ENCODE measurements around the gene AP3M1.
A peak's percentile ranks its signal among the peaks of the same experiment; 100 is the strongest.
"Not testable (repeated sequence)": the region's sequence is repeated elsewhere in the genome, so short reads cannot be mapped to it uniquely, and the experiment has no call there.

Gene AP3M1

GRCh38 chr10:74150204-74150989, at the start of gene AP3M1:
Gene AP3M1, minus strand, starts transcription at chr10:74150828. Its CDS starts 12,449 bp downstream, at chr10:74138379.
- H3K36me3 ChIP-seq (ENCODE audit: insufficient read depth, low read depth, low read length): peaks cover 12% of the 10 kb centered on the region
- peak within 1 kb of the TSS; percentile 96 for H3K4me3 ChIP-seq (ENCODE audit: low read length)
- H3K27ac ChIP-seq (ENCODE audit: low read length): peak within 1 kb of the TSS; percentile 88
- H3K9ac ChIP-seq (ENCODE audit: low read depth, low read length): peak within 1 kb of the TSS; percentile 96
- H3K27me3 ChIP-seq (ENCODE audit: insufficient read depth, low read length): no peaks in the 10 kb centered on the region
- no peaks in the 10 kb centered on the region for H3K9me3 ChIP-seq (ENCODE audit: insufficient read depth, low read depth, low read length)
- H3K4me1 ChIP-seq (ENCODE audit: insufficient read depth, low read length): peaks cover 6% of the 10 kb centered on the region; the same call in 1 of the 2 replicates

GRCh38 chr10:74199315-74199714, 48.7 kb upstream of the AP3M1 start:
- Histone ChIP-seq H3K27ac (ENCODE audit: low read length) (no peak overlapping the region), H3K9me3 (ENCODE audit: insufficient read depth, low read depth, low read length) (no peaks in the 10 kb centered on the region), H3K36me3 (ENCODE audit: insufficient read depth, low read depth, low read length) (peaks cover 5% of the 10 kb centered on the region; the same call in 1 of the 2 replicates), H3K27me3 (ENCODE audit: insufficient read depth, low read length) (no peaks in the 10 kb centered on the region), H3K4me1 (ENCODE audit: insufficient read depth, low read length) (no peaks in the 10 kb centered on the region), H3K4me3 (ENCODE audit: low read length) (no peak overlapping the region), H3K9ac (ENCODE audit: low read depth, low read length) (no peak overlapping the region)

GRCh38 chr10:74194999-74195398, 44.4 kb upstream of the AP3M1 start:
- Histone ChIP-seq H3K4me3 (ENCODE audit: low read length) (no peak overlapping the region), H3K27ac (ENCODE audit: low read length) (no peak overlapping the region), H3K9me3 (ENCODE audit: insufficient read depth, low read depth, low read length) (no peaks in the 10 kb centered on the region), H3K36me3 (ENCODE audit: insufficient read depth, low read depth, low read length) (no peaks in the 10 kb centered on the region), H3K9ac (ENCODE audit: low read depth, low read length) (no peak overlapping the region), H3K4me1 (ENCODE audit: insufficient read depth, low read length) (peaks cover 2% of the 10 kb centered on the region; the same call in 1 of the 2 replicates), H3K27me3 (ENCODE audit: insufficient read depth, low read length) (no peaks in the 10 kb centered on the region)

DNA sequence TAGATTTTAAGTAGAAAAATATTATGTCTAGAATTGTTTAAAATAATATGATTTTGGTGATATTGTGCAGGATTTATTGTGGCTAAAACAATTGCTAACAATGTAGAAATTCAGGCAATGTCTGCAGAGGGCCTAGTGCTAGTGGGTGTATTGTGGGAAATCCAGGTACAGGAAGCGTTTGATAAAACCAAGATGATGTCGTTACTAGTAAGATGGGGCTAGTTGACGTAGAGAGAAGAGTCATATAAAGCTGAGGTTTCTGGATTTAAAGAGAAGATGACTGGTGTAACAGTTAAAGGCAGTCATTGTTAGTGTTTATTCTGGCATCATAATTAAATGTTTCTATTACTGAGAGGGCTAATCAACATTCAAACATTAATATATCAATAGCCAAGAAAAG, 43.9 kb upstream of the AP3M1 start:
- Histone ChIP-seq H3K4me3 (ENCODE audit: low read length) (no peak overlapping the region), H3K9ac (ENCODE audit: low read depth, low read length) (no peak overlapping the region), H3K27me3 (ENCODE audit: insufficient read depth, low read length) (no peaks in the 10 kb centered on the region), H3K27ac (ENCODE audit: low read length) (no peak overlapping the region), H3K4me1 (ENCODE audit: insufficient read depth, low read length) (peaks cover 5% of the 10 kb centered on the region; the same call in 1 of the 2 replicates), H3K36me3 (ENCODE audit: insufficient read depth, low read depth, low read length) (no peaks in the 10 kb centered on the region), H3K9me3 (ENCODE audit: insufficient read depth, low read depth, low read length) (no peaks in the 10 kb centered on the region)

DNA sequence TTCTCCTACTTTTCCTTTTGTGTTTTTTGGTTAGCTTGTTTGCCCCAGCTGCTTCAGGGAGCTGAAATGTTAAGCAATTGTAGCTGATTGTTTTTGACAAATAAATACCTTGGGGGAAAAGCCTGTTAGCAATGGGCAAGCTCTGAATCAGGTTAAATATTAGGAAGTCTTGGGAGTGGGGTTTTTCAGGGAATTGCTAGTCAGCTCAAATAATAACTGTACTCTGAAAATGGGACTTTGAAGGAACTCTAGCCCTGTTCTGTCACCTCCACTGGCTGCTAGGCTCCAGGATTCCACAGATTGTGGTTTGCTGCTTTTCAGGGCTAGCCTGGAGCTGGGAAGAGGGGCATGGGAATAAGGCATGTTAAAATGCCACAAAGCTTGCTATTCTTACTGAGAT, 39.9 kb upstream of the AP3M1 start:
- Histone ChIP-seq H3K27ac (ENCODE audit: low read length) (peak overlapping the region; percentile 4), H3K4me3 (ENCODE audit: low read length) (no peak overlapping the region), H3K4me1 (ENCODE audit: insufficient read depth, low read length) (peaks cover 6% of the 10 kb centered on the region; the same call in 1 of the 2 replicates), H3K27me3 (ENCODE audit: insufficient read depth, low read length) (no peaks in the 10 kb centered on the region), H3K9me3 (ENCODE audit: insufficient read depth, low read depth, low read length) (no peaks in the 10 kb centered on the region), H3K9ac (ENCODE audit: low read depth, low read length) (no peak overlapping the region), H3K36me3 (ENCODE audit: insufficient read depth, low read depth, low read length) (no peaks in the 10 kb centered on the region)

GRCh38 chr10:74189999-74190421, 39.4 kb upstream of the AP3M1 start:
- Histone ChIP-seq H3K4me3 (ENCODE audit: low read length) (no peak overlapping the region), H3K9ac (ENCODE audit: low read depth, low read length) (no peak overlapping the region)

GRCh38 chr10:74188617-74189016, 38.0 kb upstream of the AP3M1 start:
- not testable (repeated sequence) for H3K9ac ChIP-seq (ENCODE audit: low read depth, low read length); H3K4me3 ChIP-seq (ENCODE audit: low read length); H3K9me3 ChIP-seq (ENCODE audit: insufficient read depth, low read depth, low read length); H3K4me1 ChIP-seq (ENCODE audit: insufficient read depth, low read length); H3K27me3 ChIP-seq (ENCODE audit: insufficient read depth, low read length); H3K36me3 ChIP-seq (ENCODE audit: insufficient read depth, low read depth, low read length); H3K27ac ChIP-seq (ENCODE audit: low read length)

More at GRCh38 chr10:74189999-74190421, 39.4 kb upstream of the AP3M1 start:
- peaks cover 6% of the 10 kb centered on the region; the same call in 1 of the 2 replicates for H3K4me1 ChIP-seq (ENCODE audit: insufficient read depth, low read length)
- H3K9me3 ChIP-seq (ENCODE audit: insufficient read depth, low read depth, low read length): no peaks in the 10 kb centered on the region
- peak overlapping the region; percentile 4 for H3K27ac ChIP-seq (ENCODE audit: low read length)
- H3K36me3 ChIP-seq (ENCODE audit: insufficient read depth, low read depth, low read length): no peaks in the 10 kb centered on the region
- H3K27me3 ChIP-seq (ENCODE audit: insufficient read depth, low read length): no peaks in the 10 kb centered on the region

GRCh38 chr10:74187237-74187636, 36.6 kb upstream of the AP3M1 start:
- Histone ChIP-seq H3K9ac (ENCODE audit: low read depth, low read length) (no peak overlapping the region), H3K4me3 (ENCODE audit: low read length) (no peak overlapping the region)

DNA sequence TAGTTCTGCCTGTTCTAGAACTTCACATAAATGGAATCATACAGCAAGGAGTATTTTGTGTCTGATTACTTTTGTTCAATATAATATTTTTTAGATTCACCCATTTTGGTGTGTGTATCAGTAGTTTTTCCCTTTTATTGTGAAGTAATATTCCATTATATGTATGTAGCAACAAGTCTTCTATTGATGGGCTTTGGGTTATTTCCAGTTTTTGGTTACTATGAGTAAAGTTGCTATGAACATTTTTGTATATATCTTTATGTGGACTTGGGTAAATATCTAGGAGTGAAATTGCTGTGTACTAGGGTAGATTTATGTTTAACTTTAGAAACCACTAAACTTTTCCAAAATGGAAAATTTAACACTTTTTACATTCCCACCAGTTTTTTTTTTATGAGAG, 36.0 kb upstream of the AP3M1 start:
- Histone ChIP-seq H3K27ac (ENCODE audit: low read length) (no peak overlapping the region), H3K4me3 (ENCODE audit: low read length) (no peak overlapping the region), H3K36me3 (ENCODE audit: insufficient read depth, low read depth, low read length) (no peaks in the 10 kb centered on the region), H3K9me3 (ENCODE audit: insufficient read depth, low read depth, low read length) (no peaks in the 10 kb centered on the region), H3K9ac (ENCODE audit: low read depth, low read length) (no peak overlapping the region), H3K4me1 (ENCODE audit: insufficient read depth, low read length) (peaks cover 8% of the 10 kb centered on the region; the same call in 1 of the 2 replicates), H3K27me3 (ENCODE audit: insufficient read depth, low read length) (no peaks in the 10 kb centered on the region)

More at GRCh38 chr10:74187237-74187636, 36.6 kb upstream of the AP3M1 start:
- no peak overlapping the region for H3K27ac ChIP-seq (ENCODE audit: low read length)
- no peaks in the 10 kb centered on the region for H3K27me3 ChIP-seq (ENCODE audit: insufficient read depth, low read length)
- H3K36me3 ChIP-seq (ENCODE audit: insufficient read depth, low read depth, low read length): no peaks in the 10 kb centered on the region
- peaks cover 6% of the 10 kb centered on the region; the same call in 1 of the 2 replicates for H3K4me1 ChIP-seq (ENCODE audit: insufficient read depth, low read length)
- no peaks in the 10 kb centered on the region for H3K9me3 ChIP-seq (ENCODE audit: insufficient read depth, low read depth, low read length)

DNA sequence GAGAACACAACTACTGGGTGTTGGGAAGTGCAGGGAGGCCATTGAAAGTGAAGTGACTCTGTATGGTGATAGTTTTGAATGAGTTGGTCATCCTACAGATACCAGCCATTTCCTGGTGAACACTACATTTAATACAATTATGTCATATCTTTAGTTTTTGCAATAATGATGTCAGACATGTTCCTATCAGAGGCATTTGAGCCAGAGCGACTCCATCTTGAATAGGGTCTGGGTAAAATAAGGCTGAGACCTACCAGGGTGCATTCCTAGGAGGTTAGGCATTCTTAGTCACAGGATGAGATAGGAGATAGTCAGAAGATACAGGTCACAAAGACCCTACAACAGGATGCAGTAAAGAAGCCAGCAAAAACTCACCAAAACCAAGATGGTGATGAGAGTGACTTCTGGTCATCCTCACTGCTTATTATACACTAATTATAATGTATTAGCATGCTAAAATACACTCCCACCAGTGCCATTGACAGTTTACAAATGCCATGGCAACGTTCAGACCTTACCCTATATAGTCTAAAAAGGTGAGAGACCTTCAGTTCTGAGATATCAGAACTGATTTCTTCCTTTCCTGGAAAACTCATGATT, 28.6 kb upstream of the AP3M1 start:
- H3K36me3 ChIP-seq (ENCODE audit: insufficient read depth, low read depth, low read length): no peaks in the 10 kb centered on the region
- no peak overlapping the region for H3K27ac ChIP-seq (ENCODE audit: low read length)
- H3K4me1 ChIP-seq (ENCODE audit: insufficient read depth, low read length): peaks cover 21% of the 10 kb centered on the region
- H3K9ac ChIP-seq (ENCODE audit: low read depth, low read length): no peak overlapping the region
- no peak overlapping the region for H3K4me3 ChIP-seq (ENCODE audit: low read length)
- H3K27me3 ChIP-seq (ENCODE audit: insufficient read depth, low read length): no peaks in the 10 kb centered on the region
- no peaks in the 10 kb centered on the region for H3K9me3 ChIP-seq (ENCODE audit: insufficient read depth, low read depth, low read length)

- no peak overlapping the region for H3K4me3 ChIP-seq (ENCODE audit: low read length)
- H3K36me3 ChIP-seq (ENCODE audit: insufficient read depth, low read depth, low read length): no peaks in the 10 kb centered on the region
- no peak overlapping the region for H3K27ac ChIP-seq (ENCODE audit: low read length)
Measured at GRCh38 chr10:74178042-74178791, 27.6 kb upstream of the AP3M1 start.

More at GRCh38 chr10:74178042-74178791, 27.6 kb upstream of the AP3M1 start:
- no peak overlapping the region for H3K9ac ChIP-seq (ENCODE audit: low read depth, low read length)
- no peaks in the 10 kb centered on the region for H3K9me3 ChIP-seq (ENCODE audit: insufficient read depth, low read depth, low read length)
- peaks cover 21% of the 10 kb centered on the region for H3K4me1 ChIP-seq (ENCODE audit: insufficient read depth, low read length)
- no peaks in the 10 kb centered on the region for H3K27me3 ChIP-seq (ENCODE audit: insufficient read depth, low read length)

Data from iPS-20b (cell line).